PFSK-1 (cell line): ENCODE results near the gene FLOT1.

Experiments used
- FOXP2 ChIP-seq: optimal IDR thresholded peaks from 2 replicates; pipeline ENCODE3; 2011; ENCODE audit warnings: borderline replicate concordance, control low read depth, inconsistent platforms; ENCODE audit not compliant: insufficient read depth; ENCODE audit errors: extremely low read length, extremely low read depth
- POLR2AphosphoS5 ChIP-seq: IDR thresholded peaks from 2 replicates; pipeline ENCODE4 v1.6.1; 2012; ENCODE audit warnings: low read depth, mild to moderate bottlenecking, control low read depth, low read length, moderate library complexity
- REST ChIP-seq, 2 experiments: IDR thresholded peaks; 2 replicates each; pipeline versions ENCODE4 v1.6.1 to v1.8.0; 2011 to 2012; ENCODE audit warnings: low read depth in 2 of 2, low read length in 2 of 2, control low read depth in 1 of 2, inconsistent platforms in 1 of 2, mild to moderate bottlenecking in 1 of 2, moderate library complexity in 1 of 2; ENCODE audit not compliant: insufficient read depth in 1 of 2
- SIN3A ChIP-seq: IDR thresholded peaks from 2 replicates; pipeline ENCODE4 v1.6.1; 2012; ENCODE audit warnings: mild to moderate bottlenecking, low read length, moderate library complexity, borderline replicate concordance; ENCODE audit not compliant: insufficient read depth
- TAF1 ChIP-seq: IDR thresholded peaks from 2 replicates; pipeline ENCODE4 v1.6.1; 2012; ENCODE audit warnings: low read length, control low read depth, borderline replicate concordance; ENCODE audit not compliant: insufficient read depth

- TF ChIP-seq POLR2AphosphoS5 (no peak), SIN3A (no peak), TAF1 (no peak), REST (IDR thresholded peaks at IDR 0.05; ENCODE audit: insufficient read depth in 1 of 2, low read depth in 2 of 2, low read length in 2 of 2) (no peak), FOXP2 (no peak)
Measured at GRCh38 chr6:30740540-30740870, 2.0 kb downstream of the FLOT1 start.
